Karpas-422 (cell line): ENCODE results near the gene ABLIM2. TPM values are rescaled to one million over a fixed set of nuclear protein-coding genes. Genes with fewer than 3 reads are reported as not detected.

Source experiments
- DNase-seq: peaks from one replicate; pipeline ENCODE4 v3.0.0-alpha.2; 2015
- H2AFZ ChIP-seq: fragments of 200-600 bp; sonication (generic); 2 replicates; pipeline ENCODE4 v1.6.1; 2014; ENCODE audit warnings: antibody characterized with exemption, low read length, mixed read lengths
- H3K27ac ChIP-seq: fragments of 200-600 bp; sonication (generic); 2 replicates; pipeline ENCODE4 v1.5.1; 2014; ENCODE audit warnings: mild to moderate bottlenecking, low read length, moderate library complexity
- H3K27me3 ChIP-seq: fragments of 200-600 bp; sonication (generic); 2 replicates; pipeline ENCODE4 v1.6.1; 2014; ENCODE audit warnings: low read length, mixed read lengths
- H3K36me3 ChIP-seq: fragments of 200-600 bp; sonication (generic); 2 replicates; pipeline ENCODE4 v1.6.1; 2014; ENCODE audit warnings: low read length, mixed read lengths; ENCODE audit not compliant: insufficient read depth
- H3K4me1 ChIP-seq: fragments of 200-600 bp; sonication (generic); 2 replicates; pipeline ENCODE4 v1.6.1; 2014; ENCODE audit warnings: mild to moderate bottlenecking, low read length, mixed read lengths
- H3K4me2 ChIP-seq: fragments of 200-600 bp; sonication (generic); 2 replicates; pipeline ENCODE4 v1.6.1; 2014; ENCODE audit warnings: low read length, low read depth, mild to moderate bottlenecking; ENCODE audit not compliant: poor library complexity, severe bottlenecking
- H3K4me3 ChIP-seq: fragments of 200-600 bp; sonication (generic); 2 replicates; pipeline ENCODE4 v1.5.1; 2014; ENCODE audit warnings: mild to moderate bottlenecking, antibody characterized with exemption, low read length, mixed read lengths
- H3K79me2 ChIP-seq: fragments of 200-600 bp; sonication (generic); 2 replicates; pipeline ENCODE4 v1.6.1; 2014; ENCODE audit warnings: mild to moderate bottlenecking, low read length, mixed read lengths
- H3K9ac ChIP-seq: fragments of 200-600 bp; sonication (generic); 2 replicates; pipeline ENCODE4 v1.6.0; 2014; ENCODE audit warnings: low read length
- H3K9me2 ChIP-seq: fragments of 200-600 bp; sonication (generic), shearing (Covaris generic); replicated peaks from 2 replicates; pipeline ENCODE4 v1.6.0; 2014; ENCODE audit warnings: mild to moderate bottlenecking, low read length, moderate library complexity; ENCODE audit not compliant: insufficient read depth
- H3K9me3 ChIP-seq: fragments of 300-700, 200-600 bp; sonication (generic); 2 replicates; pipeline ENCODE4 v1.6.1; 2014; ENCODE audit warnings: low read length, mixed read lengths
- H4K20me1 ChIP-seq: fragments of 200-600 bp; sonication (generic); 2 replicates; pipeline ENCODE4 v1.6.1; 2014; ENCODE audit warnings: mild to moderate bottlenecking, antibody characterized with exemption, low read length, low read depth; ENCODE audit not compliant: insufficient read depth
- total RNA-seq: library from RNA; depleted of rRNA; stranded (reverse); fragments of >200 nt; shearing (Covaris generic); gene quantifications from 2 replicates; pipeline ENCODE4 v1.2.3, GENCODE V29; 2014; ENCODE audit warnings: low replicate concordance

Gene ABLIM2
- total RNA-seq, 1 experiment from 2014 or later, result not detected

- Histone ChIP-seq H3K9me3 (no peaks in the 10 kb centered on the region), H3K79me2 (no peaks in the 10 kb centered on the region), H3K27ac (no peak overlapping the region), H3K4me3 (no peak overlapping the region), H3K36me3 (no peaks in the 10 kb centered on the region), H3K27me3 (no peaks in the 10 kb centered on the region), H4K20me1 (no peaks in the 10 kb centered on the region), H3K4me2 (no peak overlapping the region), H3K4me1 (no peaks in the 10 kb centered on the region), H3K9me2 (no peaks in the 10 kb centered on the region), H3K9ac (no peak overlapping the region), H2AFZ (no peak overlapping the region)
- DNase-seq, result no peak
Measured at GRCh38 chr4:7979652-7979968, 179.0 kb downstream of the ABLIM2 start.

GRCh38 chr4:7978907-7979651 lies 179.5 kb downstream of the ABLIM2 start:
- Histone ChIP-seq H3K27me3 (no peaks in the 10 kb centered on the region), H3K9me2 (no peaks in the 10 kb centered on the region), H2AFZ (no peak overlapping the region), H3K36me3 (no peaks in the 10 kb centered on the region), H3K79me2 (no peaks in the 10 kb centered on the region), H3K9me3 (no peaks in the 10 kb centered on the region), H4K20me1 (no peaks in the 10 kb centered on the region), H3K27ac (no peak overlapping the region), H3K4me1 (no peaks in the 10 kb centered on the region), H3K9ac (no peak overlapping the region), H3K4me3 (no peak overlapping the region), H3K4me2 (no peak overlapping the region)
- no peak for DNase-seq

GRCh38 chr4:7978489-7978888 lies 180.1 kb downstream of the ABLIM2 start:
- H2AFZ ChIP-seq, result no peak overlapping the region
- no peak overlapping the region for H3K9ac ChIP-seq
- no peak overlapping the region for H3K4me2 ChIP-seq

GRCh38 chr4:7976634-7977033 lies 182.0 kb downstream of the ABLIM2 start:
- H3K4me2 ChIP-seq, result no peak overlapping the region
- no peak overlapping the region for H2AFZ ChIP-seq
- no peaks in the 10 kb centered on the region for H3K27me3 ChIP-seq
- H3K9ac ChIP-seq, result no peak overlapping the region
- H3K79me2 ChIP-seq, result no peaks in the 10 kb centered on the region
- H3K9me2 ChIP-seq, result no peaks in the 10 kb centered on the region
- H3K4me1 ChIP-seq, result no peaks in the 10 kb centered on the region
- H3K27ac ChIP-seq, result no peak overlapping the region
- no peaks in the 10 kb centered on the region for H3K36me3 ChIP-seq
- DNase-seq, result no peak
- no peak overlapping the region for H3K4me3 ChIP-seq
- H3K9me3 ChIP-seq, result no peaks in the 10 kb centered on the region
- no peaks in the 10 kb centered on the region for H4K20me1 ChIP-seq

More at GRCh38 chr4:7978489-7978888, 180.1 kb downstream of the ABLIM2 start:
- no peaks in the 10 kb centered on the region for H3K79me2 ChIP-seq
- no peaks in the 10 kb centered on the region for H3K9me2 ChIP-seq
- no peaks in the 10 kb centered on the region for H3K9me3 ChIP-seq
- no peak for DNase-seq
- no peaks in the 10 kb centered on the region for H3K27me3 ChIP-seq
- H3K36me3 ChIP-seq, result no peaks in the 10 kb centered on the region
- no peaks in the 10 kb centered on the region for H3K4me1 ChIP-seq
- no peak overlapping the region for H3K4me3 ChIP-seq
- no peaks in the 10 kb centered on the region for H4K20me1 ChIP-seq
- H3K27ac ChIP-seq, result no peak overlapping the region

GRCh38 chr4:7976025-7976424 lies 182.6 kb downstream of the ABLIM2 start:
- Histone ChIP-seq H3K9me2 (no peaks in the 10 kb centered on the region), H3K4me1 (no peaks in the 10 kb centered on the region), H3K27ac (no peak overlapping the region), H3K36me3 (no peaks in the 10 kb centered on the region), H3K9me3 (no peaks in the 10 kb centered on the region), H3K27me3 (no peaks in the 10 kb centered on the region), H2AFZ (no peak overlapping the region), H4K20me1 (no peaks in the 10 kb centered on the region), H3K79me2 (no peaks in the 10 kb centered on the region), H3K4me2 (no peak overlapping the region), H3K4me3 (no peak overlapping the region), H3K9ac (no peak overlapping the region)
- no peak for DNase-seq

GRCh38 chr4:7974425-7974824 lies 184.2 kb downstream of the ABLIM2 start:
- Histone ChIP-seq H3K27ac (no peak overlapping the region), H3K4me3 (no peak overlapping the region), H4K20me1 (no peaks in the 10 kb centered on the region), H3K9ac (no peak overlapping the region), H3K79me2 (no peaks in the 10 kb centered on the region), H3K27me3 (no peaks in the 10 kb centered on the region), H3K4me2 (no peak overlapping the region), H2AFZ (no peak overlapping the region), H3K9me2 (no peaks in the 10 kb centered on the region), H3K9me3 (no peaks in the 10 kb centered on the region), H3K36me3 (no peaks in the 10 kb centered on the region), H3K4me1 (no peaks in the 10 kb centered on the region)
- no peak for DNase-seq

GRCh38 chr4:7973545-7973981 lies 185.1 kb downstream of the ABLIM2 start:
- H3K9me3 ChIP-seq, result no peaks in the 10 kb centered on the region
- no peaks in the 10 kb centered on the region for H3K79me2 ChIP-seq
- no peak for DNase-seq
- H3K4me2 ChIP-seq, result no peak overlapping the region
- H3K9me2 ChIP-seq, result no peaks in the 10 kb centered on the region
- H3K36me3 ChIP-seq, result no peaks in the 10 kb centered on the region
- H3K4me3 ChIP-seq, result no peak overlapping the region
- no peaks in the 10 kb centered on the region for H3K4me1 ChIP-seq
- H3K27me3 ChIP-seq, result no peaks in the 10 kb centered on the region
- H3K27ac ChIP-seq, result no peak overlapping the region
- H2AFZ ChIP-seq, result no peak overlapping the region
- H3K9ac ChIP-seq, result no peak overlapping the region
- no peaks in the 10 kb centered on the region for H4K20me1 ChIP-seq

GRCh38 chr4:7971881-7972500 lies 186.6 kb downstream of the ABLIM2 start:
- Histone ChIP-seq H2AFZ (no peak overlapping the region), H3K9me2 (no peaks in the 10 kb centered on the region), H3K9me3 (no peaks in the 10 kb centered on the region), H3K27me3 (no peaks in the 10 kb centered on the region), H3K4me2 (no peak overlapping the region), H3K79me2 (no peaks in the 10 kb centered on the region), H3K36me3 (no peaks in the 10 kb centered on the region), H3K4me3 (no peak overlapping the region), H3K4me1 (no peaks in the 10 kb centered on the region), H4K20me1 (no peaks in the 10 kb centered on the region), H3K27ac (no peak overlapping the region), H3K9ac (no peak overlapping the region)
- DNase-seq, result no peak
